ENCODE measurements around the gene RASGRF2. TPM values are rescaled to one million over a fixed set of nuclear protein-coding genes. Genes with fewer than 3 reads are reported as not detected.

RASGRF2 gene
- polyA plus RNA-seq, 1 donor from 2014 or later, result 0.42 TPM

- Histone ChIP-seq H3K27ac (ENCODE audit: low read length) (no peak overlapping the region), H3K9me3 (ENCODE audit: low read length) (no peaks in the 10 kb centered on the region), H3K9ac (ENCODE audit: low read length) (no peak overlapping the region), H4K20me1 (ENCODE audit: insufficient read depth) (no peaks in the 10 kb centered on the region), H3F3A (ENCODE audit: insufficient read depth, low read length, poor library complexity, severe bottlenecking) (no peaks in the 10 kb centered on the region), H3K9me2 (ENCODE audit: insufficient read depth, low read length) (no peaks in the 10 kb centered on the region), H2AFZ (ENCODE audit: low read depth, low read length) (no peak overlapping the region), H3K36me3 (ENCODE audit: insufficient read depth, low read length) (no peaks in the 10 kb centered on the region), H3K4me3 (ENCODE audit: low read length) (no peak overlapping the region), H3K4me2 (ENCODE audit: low read length) (no peak overlapping the region), H3K27me3 (ENCODE audit: insufficient read depth, low read depth, low read length) (peaks cover 35% of the 10 kb centered on the region), H3K79me2 (replicated peaks; ENCODE audit: insufficient read depth, low read length) (no peaks in the 10 kb centered on the region)
- TF ChIP-seq EZH2 (IDR thresholded peaks at IDR 0.05; ENCODE audit: borderline replicate concordance, insufficient read depth, low read length, poor library complexity, severe bottlenecking), result no peak
- no peak for TF ChIP-seq SMC3 (conservative IDR thresholded peaks at IDR 0.05; ENCODE audit: poor library complexity)
- TF ChIP-seq MXI1 (conservative IDR thresholded peaks at IDR 0.05; ENCODE audit: poor library complexity, severe bottlenecking), result no peak
- TF ChIP-seq TAF1 (IDR thresholded peaks at IDR 0.05; ENCODE audit: low read depth), result no peak
- TF ChIP-seq CTCF (IDR thresholded peaks at IDR 0.05; ENCODE audit: poor library complexity, severe bottlenecking), result no peak
- no peak for TF ChIP-seq RAD21 (conservative IDR thresholded peaks at IDR 0.05)
- no peak for TF ChIP-seq REST (IDR thresholded peaks at IDR 0.05; ENCODE audit: borderline replicate concordance)
- TF ChIP-seq POLR2AphosphoS5 (IDR thresholded peaks at IDR 0.05), result no peak
- no peak for TF ChIP-seq EP300 (conservative IDR thresholded peaks at IDR 0.05; ENCODE audit: poor library complexity, severe bottlenecking)
Measured at GRCh38 chr5:80955082-80955590, 5.0 kb upstream of the RASGRF2 start.

- Histone ChIP-seq H3K9me3 (ENCODE audit: low read length) (no peaks in the 10 kb centered on the region), H3F3A (ENCODE audit: insufficient read depth, low read length, poor library complexity, severe bottlenecking) (no peaks in the 10 kb centered on the region), H3K9ac (ENCODE audit: low read length) (no peak overlapping the region), H3K4me3 (ENCODE audit: low read length) (no peak overlapping the region), H3K27ac (ENCODE audit: low read length) (no peak overlapping the region), H2AFZ (ENCODE audit: low read depth, low read length) (no peak overlapping the region), H4K20me1 (ENCODE audit: insufficient read depth) (no peaks in the 10 kb centered on the region), H3K79me2 (replicated peaks; ENCODE audit: insufficient read depth, low read length) (no peaks in the 10 kb centered on the region), H3K4me2 (ENCODE audit: low read length) (no peak overlapping the region), H3K9me2 (ENCODE audit: insufficient read depth, low read length) (no peaks in the 10 kb centered on the region), H3K36me3 (ENCODE audit: insufficient read depth, low read length) (no peaks in the 10 kb centered on the region), H3K27me3 (ENCODE audit: insufficient read depth, low read depth, low read length) (peaks cover 44% of the 10 kb centered on the region)
- no peak for TF ChIP-seq EP300 (conservative IDR thresholded peaks at IDR 0.05; ENCODE audit: poor library complexity, severe bottlenecking)
- TF ChIP-seq EZH2 (IDR thresholded peaks at IDR 0.05; ENCODE audit: borderline replicate concordance, insufficient read depth, low read length, poor library complexity, severe bottlenecking), result no peak
- no peak for TF ChIP-seq CTCF (IDR thresholded peaks at IDR 0.05; ENCODE audit: poor library complexity, severe bottlenecking)
- TF ChIP-seq RAD21 (conservative IDR thresholded peaks at IDR 0.05), result no peak
- no peak for TF ChIP-seq REST (IDR thresholded peaks at IDR 0.05; ENCODE audit: borderline replicate concordance)
- no peak for TF ChIP-seq SMC3 (conservative IDR thresholded peaks at IDR 0.05; ENCODE audit: poor library complexity)
Measured at GRCh38 chr5:80956272-80956671, 3.9 kb upstream of the RASGRF2 start.
